Brain pericyte (primary cell): ENCODE data around the gene MAGEE2.
"Not testable (repeated sequence)": the region's sequence is repeated elsewhere in the genome, so short reads cannot be mapped to it uniquely, and the experiment has no call there.

Source experiments
- DNase-seq: peaks from one replicate; pipeline ENCODE4 v3.0.0-alpha.2; 2012; ENCODE audit warnings: low read depth, low spot score

Gene MAGEE2

DNA sequence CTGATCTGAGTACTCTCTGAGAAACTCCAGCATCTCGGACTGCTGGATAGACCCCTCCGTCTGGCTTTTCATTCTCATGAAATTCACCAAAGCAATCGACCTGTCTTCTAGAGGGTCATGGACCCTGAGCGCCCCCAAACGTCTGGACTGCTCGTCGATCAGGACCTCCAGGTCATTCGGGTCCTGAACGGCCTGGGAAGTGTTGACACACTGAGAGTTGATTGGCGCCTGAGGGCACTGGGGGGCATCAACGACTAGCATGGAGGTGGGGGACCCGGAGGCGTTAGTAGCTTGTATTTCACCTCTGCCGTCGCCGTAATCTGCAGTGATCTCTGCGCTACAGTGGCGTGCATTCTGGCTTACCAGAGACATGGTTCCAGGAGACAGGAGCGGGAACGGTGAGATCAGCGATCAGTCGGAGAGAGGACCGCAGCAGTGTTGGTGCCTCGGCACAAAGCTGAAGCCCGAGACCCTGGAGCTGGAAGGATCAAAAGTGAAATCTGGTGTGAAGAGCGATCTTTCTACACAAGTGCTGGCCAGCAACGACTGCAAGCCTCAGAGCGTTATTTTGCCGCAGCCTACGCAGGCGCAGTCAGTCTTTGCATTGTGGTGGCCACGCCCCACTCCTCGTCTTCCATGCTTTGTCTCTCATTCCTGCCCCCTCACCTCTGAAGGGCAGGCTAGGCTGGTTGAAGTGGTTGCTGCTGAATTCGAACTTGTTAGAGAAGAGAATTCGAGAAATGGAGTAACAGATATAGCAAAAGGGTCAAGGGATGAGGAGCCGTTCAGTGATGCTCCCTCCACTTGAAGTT lies at the start of gene MAGEE2:
TSS of gene MAGEE2 (minus strand) at position 575 of the 812 bp plus-strand sequence. CDS start at position 372, 203 bp downstream.
- DNase-seq: no peak

DNA sequence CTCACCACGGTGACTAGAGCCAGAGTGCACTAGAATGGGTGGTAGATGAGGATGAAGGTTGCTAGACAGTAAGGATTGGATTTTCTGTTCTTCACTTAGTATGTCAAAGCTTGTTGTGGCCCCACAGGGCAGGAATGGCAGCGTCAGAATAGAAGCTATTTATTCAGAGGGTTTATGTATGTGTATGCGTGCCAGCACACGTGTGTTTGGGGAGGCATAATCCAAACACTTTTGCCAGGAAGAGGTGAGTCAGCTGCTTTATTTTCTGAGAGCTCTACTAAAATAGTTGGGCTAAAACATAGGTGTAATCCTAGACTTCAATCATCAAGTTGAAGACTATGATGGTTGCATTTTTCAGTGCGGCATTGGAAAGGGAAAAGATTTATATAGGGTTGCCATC lies 1.2 kb upstream of the MAGEE2 start:
- DNase-seq: no peak

GRCh38 chrX:75781611-75782010 lies 3.4 kb downstream of the MAGEE2 start:
- DNase-seq: no peak

DNA sequence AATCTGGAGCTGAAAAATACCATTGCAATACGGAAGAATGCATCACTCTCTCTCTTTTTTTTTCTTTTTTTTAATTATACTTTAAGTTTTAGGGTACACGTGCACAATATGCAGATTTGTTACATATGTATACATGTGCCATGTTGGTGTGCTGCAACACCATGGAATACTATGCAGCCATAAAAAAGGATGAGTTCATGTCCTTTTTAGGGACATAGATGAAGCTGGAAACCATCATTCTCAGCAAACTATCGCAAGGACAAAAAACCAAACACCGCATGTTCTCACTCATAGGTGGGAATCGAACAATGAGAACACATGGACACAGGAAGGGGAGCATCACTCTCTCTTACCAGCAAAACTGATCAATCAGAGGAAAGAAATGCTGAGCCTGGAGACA lies 17.0 kb downstream of the MAGEE2 start:
- not testable (repeated sequence) for DNase-seq

- DNase-seq: no peak
These were observed 36.6 kb downstream of the MAGEE2 start for GRCh38 chrX:75748431-75748830.

DNA sequence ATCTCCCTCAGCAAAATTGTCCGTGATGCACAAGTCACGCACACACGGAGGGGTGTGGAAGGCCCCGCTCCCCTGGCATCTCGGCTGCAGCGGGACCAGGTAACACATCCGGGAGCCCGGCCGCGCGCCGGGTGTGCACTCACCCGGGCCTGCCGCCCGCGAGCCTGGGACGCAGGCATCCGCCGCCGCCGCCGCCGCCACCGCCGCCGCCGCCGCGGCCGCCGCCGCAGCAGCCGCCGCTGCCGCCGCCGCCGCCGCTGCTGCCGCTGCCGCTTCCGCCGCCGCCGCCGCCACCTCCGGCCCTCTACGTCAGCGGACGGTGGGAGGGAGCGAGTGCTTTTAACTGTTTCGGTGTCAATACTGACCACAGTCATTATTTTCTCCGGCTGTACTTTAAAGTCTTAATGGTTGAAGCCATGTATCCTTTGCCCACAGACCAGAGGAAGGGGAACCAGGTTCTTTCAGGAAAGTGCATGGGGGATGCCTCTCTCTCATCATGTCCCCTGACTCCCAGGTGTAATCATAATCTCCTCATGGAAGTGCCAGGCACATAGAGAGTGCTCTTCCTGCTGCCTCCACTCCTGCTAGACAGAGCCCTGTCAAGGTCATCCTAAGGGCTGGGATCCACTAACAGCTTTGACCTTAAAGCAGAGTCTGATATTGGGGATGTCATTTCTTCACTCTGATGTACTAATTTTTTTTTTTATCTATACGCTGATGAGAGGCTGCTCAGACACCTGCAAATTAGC lies 38.0 kb downstream of the MAGEE2 start:
- DNase-seq: no peak
